Measurements from ENCODE around the gene CELF2. TPM values are rescaled to one million over a fixed set of nuclear protein-coding genes. Genes with fewer than 3 reads are reported as not detected.

The CELF2 gene
- total RNA-seq, 2 donors from 2014 or later = 30.2 to 34.4 TPM

DNA sequence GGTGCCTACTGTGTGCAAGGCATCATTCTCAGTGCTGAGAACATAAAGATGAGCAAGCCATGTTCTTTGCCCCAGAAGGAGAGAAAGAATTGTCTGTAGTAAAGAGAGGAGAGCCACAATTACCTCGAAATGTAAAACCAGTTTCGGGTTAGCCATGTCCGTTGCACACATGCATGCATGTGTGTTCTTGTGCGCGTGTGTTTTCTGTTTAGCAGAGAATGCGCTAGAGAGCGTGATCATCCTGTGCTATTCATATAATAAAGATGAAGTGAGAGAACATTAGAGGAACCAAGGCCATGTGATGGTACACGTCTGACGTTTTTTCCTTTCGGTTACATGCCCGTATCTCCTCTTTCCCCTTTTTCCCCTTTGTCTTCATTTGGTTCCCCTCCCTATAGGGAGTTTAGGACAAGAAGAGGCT, 158.2 kb downstream of the CELF2 start:
- H3K9me3 ChIP-seq = no peaks in the 10 kb centered on the region
- no peaks in the 10 kb centered on the region for H3K36me3 ChIP-seq
- peak overlapping the region; percentile 7 to 42 for H3K9ac ChIP-seq (ENCODE audit: low read depth in 2 of 2, low read length in 2 of 2)
- peak overlapping the region; percentile 50 for H3K27ac ChIP-seq
- no peak overlapping the region for H3K4me3 ChIP-seq
- H3K4me1 ChIP-seq = no peaks in the 10 kb centered on the region
- intact Hi-C loops (cut with DNase I) = no loop called here
- H3K27me3 ChIP-seq = no peaks in the 10 kb centered on the region
- no peak for DNase-seq
- TF ChIP-seq, protein P1, sequence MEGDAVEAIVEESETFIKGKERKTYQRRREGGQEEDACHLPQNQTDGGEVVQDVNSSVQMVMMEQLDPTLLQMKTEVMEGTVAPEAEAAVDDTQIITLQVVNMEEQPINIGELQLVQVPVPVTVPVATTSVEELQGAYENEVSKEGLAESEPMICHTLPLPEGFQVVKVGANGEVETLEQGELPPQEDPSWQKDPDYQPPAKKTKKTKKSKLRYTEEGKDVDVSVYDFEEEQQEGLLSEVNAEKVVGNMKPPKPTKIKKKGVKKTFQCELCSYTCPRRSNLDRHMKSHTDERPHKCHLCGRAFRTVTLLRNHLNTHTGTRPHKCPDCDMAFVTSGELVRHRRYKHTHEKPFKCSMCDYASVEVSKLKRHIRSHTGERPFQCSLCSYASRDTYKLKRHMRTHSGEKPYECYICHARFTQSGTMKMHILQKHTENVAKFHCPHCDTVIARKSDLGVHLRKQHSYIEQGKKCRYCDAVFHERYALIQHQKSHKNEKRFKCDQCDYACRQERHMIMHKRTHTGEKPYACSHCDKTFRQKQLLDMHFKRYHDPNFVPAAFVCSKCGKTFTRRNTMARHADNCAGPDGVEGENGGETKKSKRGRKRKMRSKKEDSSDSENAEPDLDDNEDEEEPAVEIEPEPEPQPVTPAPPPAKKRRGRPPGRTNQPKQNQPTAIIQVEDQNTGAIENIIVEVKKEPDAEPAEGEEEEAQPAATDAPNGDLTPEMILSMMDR (IDR thresholded peaks at IDR 0.05) = no peak

DNA sequence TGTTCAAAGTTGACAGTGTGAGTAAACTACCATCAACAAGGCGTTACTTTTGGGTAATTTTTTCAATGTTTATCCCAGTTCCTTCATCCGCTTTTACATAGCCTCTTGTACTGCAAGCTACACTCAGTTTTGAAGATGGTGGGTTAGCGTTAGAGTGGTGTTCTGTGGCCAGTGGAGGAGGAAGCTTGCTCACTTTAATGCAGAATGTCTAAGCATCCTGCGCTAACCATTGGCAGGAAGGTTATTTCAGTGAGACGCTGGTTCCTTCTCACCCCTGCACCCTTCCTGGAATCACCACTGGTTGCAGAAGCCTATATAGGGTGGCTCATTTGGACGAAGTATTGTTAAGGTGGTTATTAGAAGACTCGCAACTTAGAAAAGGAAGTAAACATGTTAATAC, 159.1 kb downstream of the CELF2 start:
- Histone ChIP-seq H3K9me3 (no peaks in the 10 kb centered on the region), H3K27ac (peak overlapping the region; percentile 46), H3K9ac (ENCODE audit: low read depth in 2 of 2, low read length in 2 of 2) (peak overlapping the region in 1 of 2 donors; percentile 19), H3K36me3 (no peaks in the 10 kb centered on the region), H3K4me3 (no peak overlapping the region), H3K4me1 (no peaks in the 10 kb centered on the region), H3K27me3 (no peaks in the 10 kb centered on the region)
- TF ChIP-seq, protein P1 (IDR thresholded peaks at IDR 0.05) = no peak
- DNase-seq = no peak
- intact Hi-C loops (cut with DNase I) = no loop called here

DNA sequence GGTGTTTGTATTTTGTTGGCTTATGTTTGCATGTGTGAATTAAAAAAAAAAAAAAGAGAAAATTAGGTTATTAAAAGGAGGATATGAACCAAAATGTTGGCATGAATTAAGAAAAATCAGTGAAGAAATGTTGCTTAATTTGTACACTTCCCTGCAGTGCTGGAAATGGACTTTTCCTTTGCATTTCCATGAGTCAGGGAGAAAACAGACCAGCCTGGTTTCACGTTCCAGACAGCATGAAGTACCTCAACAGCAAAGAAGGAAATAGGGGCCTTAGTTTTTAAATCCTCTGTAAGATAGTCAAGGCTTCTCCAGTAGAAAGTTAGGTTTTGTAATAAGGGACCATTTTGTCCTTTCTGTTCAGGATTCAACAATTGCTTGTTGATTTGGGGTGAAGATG, 159.7 kb downstream of the CELF2 start:
- Histone ChIP-seq H3K9ac (ENCODE audit: low read depth in 2 of 2, low read length in 2 of 2) (no peak overlapping the region), H3K27ac (peak overlapping the region; percentile 46), H3K9me3 (no peaks in the 10 kb centered on the region), H3K27me3 (no peaks in the 10 kb centered on the region), H3K4me3 (no peak overlapping the region), H3K4me1 (no peaks in the 10 kb centered on the region), H3K36me3 (no peaks in the 10 kb centered on the region)
- no peak for DNase-seq
- intact Hi-C loops (cut with DNase I) = no loop called here
- TF ChIP-seq, protein P1 (IDR thresholded peaks at IDR 0.05) = no peak

DNA sequence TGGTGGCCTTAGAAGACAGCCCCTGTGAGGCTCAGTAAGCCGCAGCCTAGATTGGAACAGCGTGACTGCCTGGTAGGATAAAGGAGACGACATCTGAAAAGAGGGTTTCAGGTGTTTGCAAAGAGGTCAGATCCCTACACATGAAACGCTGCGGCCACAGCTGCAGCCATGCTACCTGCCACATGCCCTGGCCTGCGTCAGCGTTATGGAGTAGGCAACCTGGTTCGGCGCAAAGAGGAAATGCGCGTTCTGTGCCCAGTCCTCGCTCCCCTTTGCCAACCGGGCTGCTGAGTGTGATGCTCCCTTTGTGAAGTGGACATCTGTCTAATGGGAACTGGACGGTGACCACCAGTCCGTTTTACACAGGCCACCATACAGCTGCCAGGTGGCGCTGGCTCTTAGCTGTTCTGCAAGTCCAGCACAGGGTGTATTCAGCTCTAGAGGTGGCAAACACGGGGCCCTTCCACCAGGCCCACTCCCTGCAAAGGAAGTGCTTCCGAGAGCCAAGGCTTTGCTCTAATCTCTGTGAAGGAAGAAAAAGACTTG, 160.3 kb downstream of the CELF2 start:
- peak overlapping the region; percentile 46 for H3K27ac ChIP-seq
- H3K4me1 ChIP-seq = no peaks in the 10 kb centered on the region
- intact Hi-C loops (cut with DNase I) = no loop called here
- H3K9me3 ChIP-seq = no peaks in the 10 kb centered on the region
- no peak overlapping the region for H3K9ac ChIP-seq (ENCODE audit: low read depth in 2 of 2, low read length in 2 of 2)
- no peaks in the 10 kb centered on the region for H3K36me3 ChIP-seq
- no peak overlapping the region for H3K4me3 ChIP-seq
- DNase-seq = no peak
- no peaks in the 10 kb centered on the region for H3K27me3 ChIP-seq
- TF ChIP-seq, protein P1 (IDR thresholded peaks at IDR 0.05) = no peak

DNA sequence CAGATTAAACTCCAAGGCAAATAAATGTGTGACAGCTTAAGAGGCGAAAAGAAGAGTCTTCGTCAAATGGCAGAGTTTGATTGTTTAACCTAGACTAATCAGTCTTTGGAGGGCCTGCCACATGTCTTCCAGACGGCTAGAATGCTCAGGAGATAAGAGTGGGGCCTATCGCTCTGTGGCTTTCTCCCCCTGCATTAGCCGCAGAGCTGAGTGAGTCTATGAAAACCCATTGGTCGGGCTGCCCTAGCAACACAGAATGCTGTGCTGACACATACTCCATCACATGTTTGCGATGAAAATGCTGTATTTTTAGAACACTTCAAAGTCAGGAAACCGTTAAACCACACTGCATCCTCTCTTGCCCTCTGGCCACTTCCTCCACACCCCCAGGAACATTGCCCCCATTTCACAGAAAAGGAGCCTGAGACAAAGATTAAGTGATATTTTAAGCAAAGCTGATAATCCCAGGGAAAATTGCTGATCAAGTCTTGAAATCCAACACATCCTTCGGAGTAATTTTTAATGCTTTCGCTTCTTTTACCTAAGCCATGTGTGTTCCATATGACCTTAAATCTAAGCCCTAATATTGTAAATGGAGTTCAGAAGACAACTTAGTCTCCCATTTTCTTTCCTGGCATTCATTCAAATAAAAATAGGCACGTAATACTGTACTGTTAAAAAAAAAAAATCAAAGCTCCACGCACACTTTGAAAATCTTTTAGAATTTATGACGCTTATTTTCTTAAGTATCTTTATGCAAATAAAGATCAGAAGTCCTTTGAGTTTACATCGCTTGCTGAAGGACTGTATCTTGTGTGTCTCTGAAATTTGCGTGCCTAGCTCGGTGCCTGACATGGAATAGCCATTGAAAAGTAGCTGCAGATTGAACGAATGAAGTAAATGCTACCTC, 161.2 kb downstream of the CELF2 start:
- peak; percentile 47 for DNase-seq
- peak overlapping the region; percentile 28 for H3K27ac ChIP-seq
- no peaks in the 10 kb centered on the region for H3K9me3 ChIP-seq
- no peaks in the 10 kb centered on the region for H3K4me1 ChIP-seq
- TF ChIP-seq, protein P1 (IDR thresholded peaks at IDR 0.05) = no peak
- no peak overlapping the region for H3K9ac ChIP-seq (ENCODE audit: low read depth in 2 of 2, low read length in 2 of 2)
- H3K27me3 ChIP-seq = no peaks in the 10 kb centered on the region
- intact Hi-C loops (cut with DNase I) = no loop called here
- no peak overlapping the region for H3K4me3 ChIP-seq
- no peaks in the 10 kb centered on the region for H3K36me3 ChIP-seq

Measured in colonic mucosa (tissue), 4 donors.